BLaER1 (cell line): ENCODE results near the gene FLYWCH2.

ENCODE experiments used
- H3K27ac ChIP-seq: shearing (Covaris generic); formaldehyde crosslinking; 2 replicates; pipeline ENCODE4 v1.8.1; 2022
- H3K27me3 ChIP-seq: shearing (Covaris generic); formaldehyde crosslinking; 2 replicates; pipeline ENCODE4 v1.8.1; 2022
- H3K36me3 ChIP-seq: shearing (Covaris generic); formaldehyde crosslinking; 2 replicates; pipeline ENCODE4 v1.8.1; 2022
- H3K4me1 ChIP-seq: shearing (Covaris generic); formaldehyde crosslinking; 2 replicates; pipeline ENCODE4 v1.8.1; 2022
- H3K4me2 ChIP-seq: shearing (Covaris generic); formaldehyde crosslinking; 2 replicates; pipeline ENCODE4 v1.8.1; 2022
- H3K4me3 ChIP-seq: shearing (Covaris generic); formaldehyde crosslinking; 2 replicates; pipeline ENCODE4 v1.8.1; 2022
- H3K9ac ChIP-seq: shearing (Covaris generic); formaldehyde crosslinking; 2 replicates; pipeline ENCODE4 v1.8.1; 2022
- H3K9me3 ChIP-seq: shearing (Covaris generic); formaldehyde crosslinking; 2 replicates; pipeline ENCODE4 v1.8.1; 2022
- H4K20me1 ChIP-seq: shearing (Covaris generic); formaldehyde crosslinking; 2 replicates; pipeline ENCODE4 v1.8.1; 2022
- Cebpa-rat ChIP-seq: shearing (Covaris generic); IDR thresholded peaks from 2 replicates; pipeline ENCODE4 v1.8.1; 2022

The FLYWCH2 gene

DNA sequence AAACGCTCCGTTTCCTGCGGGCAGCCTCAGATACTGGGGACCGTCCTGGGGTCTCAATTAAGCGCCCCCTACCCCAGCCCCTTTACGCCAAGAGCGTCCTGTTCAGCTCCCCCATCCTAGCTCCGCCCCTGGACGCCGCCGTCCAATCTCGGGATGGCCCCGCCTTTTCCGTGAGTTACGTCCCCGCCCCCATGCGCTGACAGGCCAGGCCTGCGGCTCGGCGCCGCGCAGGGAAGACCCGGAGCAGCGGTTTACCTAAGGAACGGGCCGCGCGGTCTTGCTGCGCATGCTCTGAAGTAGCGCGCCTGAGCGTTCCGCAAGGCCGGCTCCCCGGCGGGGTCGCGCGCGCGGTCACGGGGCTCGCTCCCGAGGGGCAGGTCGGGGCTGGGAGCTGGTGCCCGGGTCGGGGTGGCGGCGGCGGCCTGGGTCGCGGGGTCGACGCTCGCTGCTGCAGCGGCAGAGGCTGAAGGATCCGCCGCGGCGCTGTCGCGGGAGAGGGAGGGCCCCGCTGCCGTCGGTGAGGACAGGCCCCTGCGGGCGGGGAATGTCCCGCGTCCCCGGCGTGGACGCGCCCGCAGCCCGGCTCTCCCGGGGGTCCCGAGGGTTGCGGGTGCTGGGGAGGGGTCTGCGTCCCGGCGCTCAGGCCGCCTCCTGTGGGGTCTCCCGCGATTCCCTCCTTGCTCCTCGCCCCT lies 28.8 kb downstream of the FLYWCH2 start, which contains the start of gene FLYWCH1:
Gene FLYWCH1 (plus strand): TSS at position 294 of the 692 bp plus-strand sequence. CDS start 17,755 bp downstream, outside the sequence.
- Histone ChIP-seq H4K20me1 (peaks cover 15% of the 10 kb centered on the region; the same call in 1 of the 2 replicates), H3K4me3 (peak within 1 kb of the TSS; percentile 78), H3K4me1 (peaks cover 21% of the 10 kb centered on the region), H3K4me2 (peak within 1 kb of the TSS; percentile 92), H3K27me3 (no peaks in the 10 kb centered on the region), H3K36me3 (peaks cover 29% of the 10 kb centered on the region), H3K9ac (peak within 1 kb of the TSS; percentile 79), H3K27ac (peak within 1 kb of the TSS; percentile 80), H3K9me3 (no peaks in the 10 kb centered on the region)
- no peak for TF ChIP-seq Cebpa-rat

DNA sequence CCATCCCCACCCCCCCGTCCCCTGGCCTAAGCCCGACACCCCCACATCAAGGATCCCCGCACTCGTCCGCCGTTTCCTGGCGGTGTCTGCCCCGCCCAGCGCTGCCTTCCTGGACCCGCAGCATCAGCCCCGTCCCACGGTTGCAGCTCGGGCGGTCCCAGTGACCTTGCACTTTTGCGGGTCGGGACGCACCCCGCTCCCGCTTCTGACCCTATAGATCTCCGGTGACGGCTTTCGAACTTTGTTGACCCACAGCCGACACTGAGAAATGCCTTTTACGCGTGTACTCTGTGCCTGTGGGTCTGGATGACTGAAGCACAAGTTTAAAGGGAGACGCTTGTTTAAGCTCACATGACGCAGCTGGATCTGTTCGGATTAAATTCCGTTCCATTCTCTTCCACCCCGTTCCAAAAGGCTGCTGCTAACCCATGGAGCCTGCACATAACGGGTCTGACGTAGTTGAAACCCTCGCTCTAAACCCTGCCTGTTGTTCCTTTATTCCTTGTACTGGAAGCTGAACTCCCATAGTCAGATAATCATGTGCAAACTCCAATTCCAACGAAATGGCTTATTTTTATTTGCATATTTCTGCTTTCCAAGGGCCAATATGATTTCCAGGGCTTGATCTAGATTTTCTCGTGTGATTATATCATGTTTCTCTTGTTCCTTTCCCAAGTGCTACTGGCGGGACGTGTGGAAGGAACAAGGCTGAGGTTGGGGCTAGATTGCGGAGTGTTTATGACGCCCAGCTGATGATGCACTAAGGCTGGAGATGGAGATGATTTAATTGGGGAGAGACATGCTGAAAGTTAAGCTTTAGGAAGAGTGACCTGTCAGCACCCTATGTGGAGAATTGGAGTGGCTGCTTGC lies 29.6 kb downstream of the FLYWCH2 start:
- Histone ChIP-seq H3K4me3 (peak overlapping the region; percentile 78), H3K9me3 (no peaks in the 10 kb centered on the region), H3K27ac (peak overlapping the region; percentile 80), H3K4me1 (peaks cover 19% of the 10 kb centered on the region), H4K20me1 (peaks cover 15% of the 10 kb centered on the region; the same call in 1 of the 2 replicates), H3K36me3 (peaks cover 33% of the 10 kb centered on the region), H3K9ac (peak overlapping the region; percentile 79), H3K27me3 (no peaks in the 10 kb centered on the region), H3K4me2 (peak overlapping the region; percentile 92)
- no peak for TF ChIP-seq Cebpa-rat

DNA sequence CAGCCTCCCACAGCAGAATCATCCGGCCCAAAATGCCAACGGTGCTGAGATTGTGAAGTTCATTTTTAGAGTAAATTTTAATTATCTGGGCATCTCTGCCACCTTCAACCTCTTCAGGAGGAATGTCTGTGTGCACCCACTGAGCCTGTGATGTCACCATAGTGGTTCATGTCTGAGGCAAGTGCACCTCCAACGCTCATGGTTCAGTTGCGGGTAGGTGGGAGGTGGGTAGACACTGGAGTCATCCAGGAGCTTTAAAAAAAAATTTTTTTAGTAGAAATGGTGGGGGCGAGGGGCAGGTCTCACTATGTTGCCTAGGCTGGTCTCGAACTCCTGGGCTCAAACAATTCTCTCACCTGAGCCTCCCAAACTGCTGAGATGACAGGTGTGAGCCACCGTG lies 30.6 kb downstream of the FLYWCH2 start:
- H3K4me2 ChIP-seq: peak overlapping the region; percentile 92; the same call in 1 of the 2 replicates
- no peak overlapping the region for H3K9ac ChIP-seq

DNA sequence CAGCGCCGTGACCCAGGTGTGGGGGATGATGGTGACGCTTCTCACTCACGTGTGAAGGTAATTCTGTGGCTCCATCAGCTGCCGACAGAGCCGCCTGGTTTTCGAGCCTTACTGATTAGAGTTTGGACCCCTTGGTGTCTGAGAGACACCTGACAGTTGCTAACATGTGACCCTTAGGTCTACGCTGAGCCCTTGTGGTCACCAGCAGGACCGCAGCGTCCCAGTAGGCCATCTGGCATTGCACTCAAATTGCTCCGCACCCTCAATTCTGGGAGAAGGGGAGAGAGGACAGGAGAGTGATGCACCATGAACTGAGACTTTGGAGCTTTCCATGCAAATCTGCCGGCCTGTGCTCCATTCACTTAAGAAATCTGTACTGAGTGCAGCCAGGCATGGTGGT lies 31.2 kb downstream of the FLYWCH2 start:
- H3K27ac ChIP-seq: no peak overlapping the region
- H3K9ac ChIP-seq: no peak overlapping the region
- peaks cover 15% of the 10 kb centered on the region; the same call in 1 of the 2 replicates for H4K20me1 ChIP-seq
- no peaks in the 10 kb centered on the region for H3K27me3 ChIP-seq
- no peak for TF ChIP-seq Cebpa-rat
- no peaks in the 10 kb centered on the region for H3K9me3 ChIP-seq
- peaks cover 20% of the 10 kb centered on the region for H3K4me1 ChIP-seq
- H3K4me2 ChIP-seq: no peak overlapping the region
- H3K36me3 ChIP-seq: peaks cover 48% of the 10 kb centered on the region
- H3K4me3 ChIP-seq: no peak overlapping the region

More for the DNA sequence above, 30.6 kb downstream of the FLYWCH2 start:
- no peak for TF ChIP-seq Cebpa-rat
- H4K20me1 ChIP-seq: peaks cover 15% of the 10 kb centered on the region; the same call in 1 of the 2 replicates
- no peaks in the 10 kb centered on the region for H3K27me3 ChIP-seq
- no peaks in the 10 kb centered on the region for H3K9me3 ChIP-seq
- H3K36me3 ChIP-seq: peaks cover 43% of the 10 kb centered on the region
- no peak overlapping the region for H3K27ac ChIP-seq
- H3K4me3 ChIP-seq: no peak overlapping the region
- peaks cover 19% of the 10 kb centered on the region for H3K4me1 ChIP-seq

DNA sequence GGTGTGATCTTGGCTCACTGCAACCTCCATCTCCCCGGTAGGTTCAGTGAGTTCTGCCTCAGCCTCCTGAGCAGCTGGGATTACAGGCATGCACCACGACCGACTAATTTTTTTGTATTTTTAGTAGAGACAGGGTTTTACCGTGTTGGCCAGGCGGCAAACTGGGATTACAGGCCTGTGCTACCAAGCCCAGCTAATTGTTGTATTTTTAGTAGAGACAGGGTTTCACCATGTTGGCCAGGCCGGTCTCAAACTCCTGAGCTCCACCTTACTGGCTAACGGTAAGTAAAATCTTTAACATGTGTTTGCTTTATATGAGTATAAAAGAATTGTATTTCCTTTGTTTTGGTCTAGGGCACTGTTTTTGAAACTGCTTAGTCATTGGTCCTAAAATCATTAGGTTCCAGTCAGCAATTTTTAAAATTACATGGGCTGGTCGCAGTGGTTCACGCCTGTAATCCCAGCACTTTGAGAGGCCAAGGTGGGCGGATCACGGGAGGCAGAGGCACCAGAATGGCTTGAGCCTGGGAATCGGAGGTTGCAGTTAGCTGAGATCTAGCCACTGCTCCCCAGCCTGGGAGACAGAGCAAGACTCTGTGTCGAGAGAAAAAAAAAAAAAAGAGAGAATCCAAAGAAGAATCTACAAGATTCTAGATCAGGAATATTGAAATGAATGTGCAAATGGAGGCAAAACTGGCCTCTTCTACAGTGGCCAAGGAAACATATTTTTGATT lies 32.3 kb downstream of the FLYWCH2 start:
- H3K4me3 ChIP-seq: no peak overlapping the region
- H3K9me3 ChIP-seq: no peaks in the 10 kb centered on the region
- no peaks in the 10 kb centered on the region for H3K27me3 ChIP-seq
- H3K36me3 ChIP-seq: peaks cover 53% of the 10 kb centered on the region
- H4K20me1 ChIP-seq: peaks cover 20% of the 10 kb centered on the region; the same call in 1 of the 2 replicates
- TF ChIP-seq Cebpa-rat: no peak
- no peak overlapping the region for H3K9ac ChIP-seq
- no peak overlapping the region for H3K27ac ChIP-seq
- no peak overlapping the region for H3K4me2 ChIP-seq
- peaks cover 31% of the 10 kb centered on the region for H3K4me1 ChIP-seq

DNA sequence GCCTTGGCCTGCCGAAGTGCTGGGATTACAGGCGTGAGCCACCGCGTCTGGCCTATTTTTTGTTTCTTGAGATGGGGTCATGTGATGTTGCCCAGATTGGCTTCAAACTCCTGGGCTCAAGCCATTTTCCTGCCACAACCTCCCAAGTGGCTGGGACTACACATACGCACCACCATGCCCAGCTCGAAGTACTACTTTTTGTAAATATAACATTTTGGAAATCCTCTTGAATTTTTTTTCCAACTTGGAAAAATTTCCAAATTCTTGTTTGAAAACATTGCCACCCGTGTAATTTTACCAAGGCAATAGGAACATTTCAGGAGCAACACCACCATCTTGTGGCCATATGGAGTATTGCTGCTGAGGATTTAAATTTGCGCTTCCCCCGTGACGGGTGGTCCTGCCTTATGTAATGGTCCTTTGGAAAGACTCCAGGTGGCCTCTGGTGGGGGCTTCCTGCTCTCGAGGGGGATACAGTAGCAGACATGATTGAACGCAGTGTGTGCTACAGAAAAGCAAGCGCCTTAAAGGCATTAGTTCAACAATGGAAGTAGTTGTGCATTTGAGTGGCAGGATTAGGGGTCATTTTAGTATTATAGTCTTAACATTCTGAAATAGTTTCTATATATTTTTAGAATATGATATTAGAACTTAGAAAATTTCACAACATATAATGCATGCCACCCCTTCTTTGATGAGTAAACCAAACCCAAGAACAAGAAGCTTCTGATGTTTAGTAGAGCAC lies 36.7 kb downstream of the FLYWCH2 start:
- peaks cover 78% of the 10 kb centered on the region for H3K36me3 ChIP-seq
- no peaks in the 10 kb centered on the region for H3K9me3 ChIP-seq
- peak overlapping the region; percentile 18; the same call in 1 of the 2 replicates for H3K4me2 ChIP-seq
- no peak for TF ChIP-seq Cebpa-rat
- H3K4me1 ChIP-seq: peaks cover 20% of the 10 kb centered on the region
- H4K20me1 ChIP-seq: peaks cover 5% of the 10 kb centered on the region; the same call in 1 of the 2 replicates
- H3K27me3 ChIP-seq: no peaks in the 10 kb centered on the region
- H3K9ac ChIP-seq: no peak overlapping the region
- no peak overlapping the region for H3K27ac ChIP-seq
- no peak overlapping the region for H3K4me3 ChIP-seq

DNA sequence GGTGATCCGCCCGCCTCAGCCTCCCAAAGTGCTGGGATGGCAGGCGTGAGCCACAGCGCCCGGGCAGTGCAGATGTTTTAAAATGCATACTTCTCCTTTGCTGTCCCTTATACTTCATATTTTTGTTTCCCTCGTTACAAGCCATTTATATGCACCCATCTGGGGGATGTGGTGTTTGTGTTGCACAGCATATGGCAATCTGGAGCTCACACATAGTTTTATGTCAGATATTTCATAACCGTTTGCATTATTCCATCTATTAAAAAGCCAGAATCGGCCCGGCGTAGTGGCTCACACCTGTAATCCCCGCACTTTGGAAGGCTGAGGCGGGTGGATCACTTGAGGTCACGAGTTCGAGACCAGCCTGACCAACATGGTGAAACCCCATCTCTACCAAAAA lies 40.5 kb downstream of the FLYWCH2 start:
- Histone ChIP-seq H3K4me3 (no peak overlapping the region), H3K4me2 (no peak overlapping the region), H3K4me1 (peaks cover 38% of the 10 kb centered on the region), H3K36me3 (peaks cover 53% of the 10 kb centered on the region), H3K9me3 (no peaks in the 10 kb centered on the region), H3K9ac (no peak overlapping the region), H3K27me3 (no peaks in the 10 kb centered on the region), H4K20me1 (peaks cover 5% of the 10 kb centered on the region; the same call in 1 of the 2 replicates), H3K27ac (no peak overlapping the region)
- TF ChIP-seq Cebpa-rat: no peak

DNA sequence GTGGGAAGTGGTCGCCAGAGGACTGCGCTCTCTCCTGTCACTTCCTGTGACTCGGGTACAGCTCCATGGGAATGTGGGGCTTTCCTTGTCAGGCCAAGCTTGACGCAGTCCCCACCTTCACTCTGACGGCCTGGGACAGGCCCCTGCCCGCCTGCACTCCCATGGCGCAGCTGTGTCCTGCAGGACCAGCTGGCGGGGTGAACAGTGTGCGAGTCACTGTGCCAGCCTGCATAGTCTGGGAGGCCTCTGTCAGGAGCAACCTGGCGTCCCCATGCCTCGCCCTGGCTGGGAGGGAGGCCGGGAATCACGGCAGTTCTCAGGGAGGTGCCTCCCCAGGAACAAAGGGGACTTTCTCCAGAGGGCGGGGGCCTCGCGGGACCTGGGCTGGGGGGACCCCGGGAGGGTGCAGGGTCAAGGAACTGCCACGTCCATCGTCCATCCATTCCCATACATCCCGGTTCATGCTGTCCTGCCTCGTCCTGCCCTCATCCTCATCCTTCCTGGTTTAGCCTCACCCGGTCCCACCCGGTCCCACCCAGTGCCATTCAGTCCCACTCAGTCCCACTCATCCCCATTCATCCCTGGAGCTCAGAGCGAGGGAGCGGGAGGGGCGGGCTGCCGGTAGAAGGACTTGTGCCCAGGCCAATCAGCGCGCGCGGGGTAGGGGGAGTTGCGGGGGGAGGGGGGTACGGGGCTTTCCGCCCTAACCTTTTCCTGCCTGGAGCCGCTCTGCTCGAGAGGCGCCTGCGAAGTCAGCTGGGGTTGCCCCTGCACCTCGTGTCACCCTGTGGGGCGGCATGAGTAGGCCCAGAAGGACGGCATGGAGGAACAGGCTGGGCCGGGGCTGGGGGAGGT lies 42.1 kb downstream of the FLYWCH2 start:
- no peak for TF ChIP-seq Cebpa-rat
- Histone ChIP-seq H3K4me2 (no peak overlapping the region), H4K20me1 (peaks cover 2% of the 10 kb centered on the region; the same call in 1 of the 2 replicates), H3K4me3 (no peak overlapping the region), H3K36me3 (peaks cover 59% of the 10 kb centered on the region), H3K27me3 (no peaks in the 10 kb centered on the region), H3K9me3 (no peaks in the 10 kb centered on the region), H3K9ac (no peak overlapping the region), H3K27ac (no peak overlapping the region), H3K4me1 (peaks cover 28% of the 10 kb centered on the region)
